ENCODE measurements around the gene EI24. TPM values are rescaled to one million over a fixed set of nuclear protein-coding genes. Genes with fewer than 3 reads are reported as not detected.

Gene EI24
- total and polyA plus RNA-seq, 9 of the 15 experiments (the other 6 are each of a cell fraction or from before 2014, with no cell fraction given): 50.4 to 260 (median 168) TPM

DNA sequence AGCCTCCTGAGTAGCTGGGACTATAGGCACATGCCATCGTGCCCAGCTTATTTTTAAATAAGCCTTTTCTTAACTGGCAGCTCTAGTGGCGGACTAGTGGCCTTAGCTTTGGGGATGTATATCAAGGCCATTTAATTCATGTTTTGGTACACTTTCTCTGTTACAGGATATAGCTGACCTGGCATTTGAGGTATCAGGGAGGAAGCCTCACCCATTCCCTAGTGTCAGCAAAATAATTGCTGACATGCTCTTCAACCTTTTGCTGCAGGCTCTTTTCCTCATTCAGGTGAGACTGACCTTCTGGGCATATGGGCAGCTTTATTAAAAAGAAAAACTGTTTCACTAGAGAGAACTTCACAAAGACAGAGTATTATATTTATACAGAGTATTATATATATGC lies 9.5 kb downstream of the EI24 start:
- intact Hi-C loops (cut with micrococcal nuclease) (no loop called here), in situ Hi-C loops (cut with MboI) (no loop called here)
- Histone ChIP-seq H3K27me3 (ENCODE audit: control insufficient read depth in 2 of 2, insufficient read depth in 2 of 2, low read length in 2 of 2) (no peaks in the 10 kb centered on the region), H3K4me2 (ENCODE audit: insufficient read depth, low read length) (no peak overlapping the region), H3K79me2 (ENCODE audit: control insufficient read depth, insufficient read depth, low read length) (no peaks in the 10 kb centered on the region), H2AFZ (ENCODE audit: low read depth, low read length) (no peak overlapping the region), H4K20me1 (replicated peaks; ENCODE audit: control insufficient read depth, insufficient read depth, low read length) (no peaks in the 10 kb centered on the region), H3K9me1 (ENCODE audit: control insufficient read depth, insufficient read depth, low read length) (no peaks in the 10 kb centered on the region), H3K9ac (ENCODE audit: insufficient read depth in 1 of 2, low read depth in 2 of 2, low read length in 2 of 2) (no peak overlapping the region), H3K36me3 (ENCODE audit: control insufficient read depth, insufficient read depth, low read length) (peaks cover 95% of the 10 kb centered on the region), H3K4me1 (replicated peaks in 1 of 2; ENCODE audit: control insufficient read depth in 2 of 2, insufficient read depth in 2 of 2, low read length in 2 of 2) (no peaks in the 10 kb centered on the region), H3K27ac (ENCODE audit: extremely low read depth, low read depth, low read length) (no peak overlapping the region), H3K9me3 (replicated peaks; ENCODE audit: control insufficient read depth, insufficient read depth, low read depth, low read length) (no peaks in the 10 kb centered on the region), H3K4me3 (no peak overlapping the region)
- no peak for ATAC-seq
- 94% methylated on average over 2 of the region's 2 CpGs for WGBS (ENCODE audit: insufficient coverage, low coverage, missing lambda C conversion rate)
- no TSS peak for BruUV-seq (replicated peaks)
- no peak for FAIRE-seq
- ChIA-PET CTCF (ENCODE audit: low intra/inter-chr PET ratio) (no interaction called here), POLR2A (interaction anchor here (0.6 to 1.3 kb wide), 4 partner anchors 9 to 16 kb away, joined by 3 to 5 read pairs (median 4); partner anchors contain the start of gene EI24)
- TF ChIP-seq HDAC1 (IDR thresholded peaks at IDR 0.05): no peak
- TF ChIP-seq C11orf30 (IDR thresholded peaks at IDR 0.05; ENCODE audit: low read depth): peak; percentile 23; the same call in 1 of the 2 replicates
- TF ChIP-seq ZNF316 (IDR thresholded peaks at IDR 0.05): peak; percentile 65
- TF ChIP-seq MAFG (tag; conservative IDR thresholded peaks at IDR 0.05): 0 out of 2 replicates have a peak, but pooled peaks have one; percentile 15
- no peak for DNase-seq (ENCODE audit: extremely low read depth in 1 of 4, low spot score in 3 of 4)

DNA sequence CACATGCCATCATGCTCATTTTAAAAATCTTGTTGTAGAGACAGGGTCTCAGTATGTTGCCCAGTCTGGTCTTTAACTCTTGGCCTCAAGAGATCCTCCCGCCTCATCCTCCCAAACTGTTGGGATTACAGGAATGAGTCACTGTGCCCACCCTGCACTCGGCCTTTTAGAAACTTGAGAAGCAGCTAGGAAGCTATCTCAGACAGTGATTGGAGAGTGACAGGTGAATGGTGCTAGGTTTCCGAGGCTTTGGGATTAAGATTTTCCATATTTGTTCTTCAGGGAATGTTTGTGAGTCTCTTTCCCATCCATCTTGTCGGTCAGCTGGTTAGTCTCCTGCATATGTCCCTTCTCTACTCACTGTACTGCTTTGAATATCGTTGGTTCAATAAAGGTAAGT lies 10.5 kb downstream of the EI24 start:
- Histone ChIP-seq H3K79me2 (ENCODE audit: control insufficient read depth, insufficient read depth, low read length) (no peaks in the 10 kb centered on the region), H3K9ac (ENCODE audit: insufficient read depth in 1 of 2, low read depth in 2 of 2, low read length in 2 of 2) (no peak overlapping the region), H3K4me2 (ENCODE audit: insufficient read depth, low read length) (no peak overlapping the region), H3K27ac (ENCODE audit: extremely low read depth, low read depth, low read length) (no peak overlapping the region), H3K9me1 (ENCODE audit: control insufficient read depth, insufficient read depth, low read length) (no peaks in the 10 kb centered on the region), H4K20me1 (replicated peaks; ENCODE audit: control insufficient read depth, insufficient read depth, low read length) (no peaks in the 10 kb centered on the region), H3K36me3 (ENCODE audit: control insufficient read depth, insufficient read depth, low read length) (peaks cover 94% of the 10 kb centered on the region), H2AFZ (ENCODE audit: low read depth, low read length) (no peak overlapping the region), H3K9me3 (replicated peaks; ENCODE audit: control insufficient read depth, insufficient read depth, low read depth, low read length) (no peaks in the 10 kb centered on the region), H3K4me1 (replicated peaks in 1 of 2; ENCODE audit: control insufficient read depth in 2 of 2, insufficient read depth in 2 of 2, low read length in 2 of 2) (no peaks in the 10 kb centered on the region), H3K27me3 (ENCODE audit: control insufficient read depth in 2 of 2, insufficient read depth in 2 of 2, low read length in 2 of 2) (no peaks in the 10 kb centered on the region), H3K4me3 (no peak overlapping the region)
- no TSS peak for BruUV-seq (replicated peaks)
- WGBS (ENCODE audit: insufficient coverage, low coverage, missing lambda C conversion rate): 91% methylated on average over 5 of the region's 5 CpGs
- DNase-seq (ENCODE audit: extremely low read depth in 1 of 4, low spot score in 3 of 4): no peak
- in situ Hi-C loops (cut with MboI): no loop called here
- ChIA-PET CTCF (ENCODE audit: low intra/inter-chr PET ratio) (no interaction called here), POLR2A (interaction anchor here (0.9 to 1.8 kb wide), 4 partner anchors 10 to 126 kb away, joined by 3 to 10 read pairs (median 4); partner anchors contain the start of gene EI24)
- no peak for ATAC-seq
- FAIRE-seq: no peak
- intact Hi-C loops (cut with micrococcal nuclease): no loop called here
- no peak for TF ChIP-seq SMARCC2 (IDR thresholded peaks at IDR 0.05; ENCODE audit: low read depth)
- TF ChIP-seq, protein P1, sequence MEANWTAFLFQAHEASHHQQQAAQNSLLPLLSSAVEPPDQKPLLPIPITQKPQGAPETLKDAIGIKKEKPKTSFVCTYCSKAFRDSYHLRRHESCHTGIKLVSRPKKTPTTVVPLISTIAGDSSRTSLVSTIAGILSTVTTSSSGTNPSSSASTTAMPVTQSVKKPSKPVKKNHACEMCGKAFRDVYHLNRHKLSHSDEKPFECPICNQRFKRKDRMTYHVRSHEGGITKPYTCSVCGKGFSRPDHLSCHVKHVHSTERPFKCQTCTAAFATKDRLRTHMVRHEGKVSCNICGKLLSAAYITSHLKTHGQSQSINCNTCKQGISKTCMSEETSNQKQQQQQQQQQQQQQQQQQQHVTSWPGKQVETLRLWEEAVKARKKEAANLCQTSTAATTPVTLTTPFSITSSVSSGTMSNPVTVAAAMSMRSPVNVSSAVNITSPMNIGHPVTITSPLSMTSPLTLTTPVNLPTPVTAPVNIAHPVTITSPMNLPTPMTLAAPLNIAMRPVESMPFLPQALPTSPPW (CRISPR knock-in tag; IDR thresholded peaks at IDR 0.05): no peak
- no peak for TF ChIP-seq MECOM (CRISPR knock-in tag; IDR thresholded peaks at IDR 0.05)
- TF ChIP-seq NR2F6 (CRISPR knock-in tag; IDR thresholded peaks at IDR 0.05): no peak
